GM23338 (cell line): ENCODE data around the gene MAP1LC3B. TPM values are rescaled to one million over a fixed set of nuclear protein-coding genes. Genes with fewer than 3 reads are reported as not detected.

Experiments
- ATAC-seq: fragments of 200-7000 bp; cut with Tn5 transposase; 3 replicates; pipeline ENCODE4 v1.9.1; 2020
- DNase-seq: peaks from one replicate; pipeline ENCODE4 v3.0.0-alpha.2; 2015; ENCODE audit warnings: low spot score
- H2AFZ ChIP-seq: fragments of 200-600 bp; sonication (generic); 2 replicates; pipeline ENCODE4 v1.8.0; 2016; ENCODE audit warnings: antibody characterized with exemption, mild to moderate bottlenecking, moderate library complexity
- H3F3A ChIP-seq: fragments of 200-600 bp; sonication (generic); replicated peaks from 2 replicates; pipeline ENCODE4 v1.8.0; 2017; ENCODE audit warnings: antibody characterized with exemption, mixed run types, low read depth
- H3K27ac ChIP-seq: fragments of 200-600 bp; sonication (generic); 2 replicates; pipeline ENCODE4 v1.6.1; 2016; ENCODE audit warnings: low read depth
- H3K27me3 ChIP-seq: fragments of 200-600 bp; sonication (generic); 2 replicates; pipeline ENCODE4 v1.8.0; 2016; ENCODE audit warnings: mild to moderate bottlenecking, mixed run types, moderate library complexity; ENCODE audit not compliant: insufficient read depth
- H3K36me3 ChIP-seq: fragments of 200-600 bp; sonication (generic); 2 replicates; pipeline ENCODE4 v1.8.0; 2016; ENCODE audit warnings: mild to moderate bottlenecking; ENCODE audit not compliant: insufficient read depth
- H3K4me1 ChIP-seq: fragments of 200-600 bp; sonication (generic); 2 replicates; pipeline ENCODE4 v1.8.0; 2016; ENCODE audit warnings: mild to moderate bottlenecking, moderate library complexity; ENCODE audit not compliant: insufficient read depth
- H3K4me2 ChIP-seq: fragments of 200-600 bp; sonication (generic); 2 replicates; pipeline ENCODE4 v1.7.1; 2017; ENCODE audit warnings: mixed run types
- H3K4me3 ChIP-seq: fragments of 200-600 bp; sonication (generic); 2 replicates; pipeline ENCODE4 v1.6.1; 2016; ENCODE audit warnings: mixed run types
- H3K79me2 ChIP-seq: fragments of 200-600 bp; sonication (generic); replicated peaks from 2 replicates; pipeline ENCODE4 v1.8.0; 2017; ENCODE audit warnings: mild to moderate bottlenecking; ENCODE audit not compliant: insufficient read depth
- H3K9me2 ChIP-seq: fragments of 200-600 bp; sonication (generic); 2 replicates; pipeline ENCODE4 v1.8.0; 2017; ENCODE audit not compliant: insufficient read depth
- H4K20me1 ChIP-seq: fragments of 200-600 bp; sonication (generic); replicated peaks from 2 replicates; pipeline ENCODE4 v1.8.0; 2017; ENCODE audit warnings: mild to moderate bottlenecking; ENCODE audit not compliant: insufficient read depth
- H3K27ac Mint-ChIP-seq: 2 replicates; pipeline ENCODE4 v1.8.0; 2020; ENCODE audit warnings: inconsistent platforms, mild to moderate bottlenecking, moderate library complexity, mixed read lengths
- H3K27me3 Mint-ChIP-seq: 3 replicates; pipeline ENCODE4 v1.8.0; 2022; ENCODE audit warnings: low read depth, mild to moderate bottlenecking, moderate library complexity, mixed read lengths, inconsistent platforms; ENCODE audit not compliant: insufficient read depth, poor library complexity
- H3K36me3 Mint-ChIP-seq: 3 replicates; pipeline ENCODE4 v1.8.0; 2021; ENCODE audit warnings: low read depth, mild to moderate bottlenecking, inconsistent platforms, moderate library complexity, mixed read lengths
- H3K4me1 Mint-ChIP-seq: 3 replicates; pipeline ENCODE4 v1.8.0; 2020; ENCODE audit warnings: mild to moderate bottlenecking, inconsistent platforms, mixed read lengths
- H3K4me3 Mint-ChIP-seq: 3 replicates; pipeline ENCODE4 v1.8.0; 2021; ENCODE audit warnings: moderate library complexity, mild to moderate bottlenecking, inconsistent platforms, mixed read lengths
- H3K9me3 Mint-ChIP-seq: 3 replicates; pipeline ENCODE4 v1.8.0; 2020; ENCODE audit warnings: moderate library complexity, mild to moderate bottlenecking, inconsistent platforms, mixed read lengths
- CREB1 ChIP-seq: fragments of 250-450 bp; sonication (Bioruptor Pico); IDR thresholded peaks from 2 replicates; pipeline ENCODE4 v1.5.0; 2020; ENCODE audit warnings: low read depth, mild to moderate bottlenecking, moderate library complexity
- ETS1 ChIP-seq: IDR thresholded peaks from 2 replicates; pipeline ENCODE4 v1.6.1; 2016; ENCODE audit warnings: antibody characterized with exemption
- EZH2 ChIP-seq: fragments of 200-600 bp; sonication (generic); IDR thresholded peaks from one replicate; pipeline ENCODE4 v1.8.0; 2017; ENCODE audit warnings: antibody characterized with exemption, mild to moderate bottlenecking, low read depth; ENCODE audit not compliant: unreplicated experiment
- EZH2phosphoT487 ChIP-seq: fragments of 200-600 bp; sonication (generic); IDR thresholded peaks from one replicate; pipeline ENCODE4 v1.8.1; 2018; ENCODE audit warnings: antibody characterized with exemption; ENCODE audit not compliant: unreplicated experiment
- NANOG ChIP-seq: IDR thresholded peaks from 2 replicates; pipeline ENCODE4 v1.6.1; 2016; ENCODE audit warnings: antibody characterized with exemption, borderline replicate concordance
- POLR2AphosphoS5 ChIP-seq: IDR thresholded peaks from 2 replicates; pipeline ENCODE4 v1.6.1; 2016; ENCODE audit warnings: antibody characterized with exemption, low read depth
- REST ChIP-seq: IDR thresholded peaks from one replicate; pipeline ENCODE4 v1.6.1; 2018; ENCODE audit warnings: antibody characterized with exemption; ENCODE audit not compliant: unreplicated experiment
- STAT1 ChIP-seq: IDR thresholded peaks from one replicate; pipeline ENCODE4 v1.6.1; 2016; ENCODE audit warnings: antibody characterized with exemption; ENCODE audit not compliant: unreplicated experiment
- ZNF331 ChIP-seq: fragments of 250-450 bp; sonication (Bioruptor Pico); IDR thresholded peaks from 2 replicates; pipeline ENCODE4 v1.5.0; 2020; ENCODE audit warnings: low read depth, mild to moderate bottlenecking, moderate library complexity
- polyA plus RNA-seq: library from polyadenylated mRNA; unstranded; fragments of >200 nt; fragmentation: Nextera tagmentation; extraction: Ambion mirVana; gene quantifications from 2 replicates; pipeline ENCODE4 v1.2.1, GENCODE V29; 2016
- total RNA-seq: library from RNA; depleted of rRNA; stranded (reverse); fragments of >200 nt; shearing (Covaris generic); gene quantifications from 2 replicates; pipeline ENCODE4 v1.2.3, GENCODE V29; 2014
- TF ChIP-seq, protein P1 (sequence below), 2 experiments: fragments of 200-600 bp in 1 of 2; sonication (generic) in 1 of 2; conservative IDR thresholded peaks; 2 replicates each; pipeline versions ENCODE4 v1.5.1 to v1.6.1; 2016 to 2017; ENCODE audit warnings: antibody characterized with exemption in 2 of 2, low read depth in 2 of 2, mild to moderate bottlenecking in 2 of 2, moderate library complexity in 1 of 2
- TF ChIP-seq, protein P2 (sequence below): fragments of 250-450 bp; sonication (Bioruptor Pico); IDR thresholded peaks from 2 replicates; pipeline ENCODE4 v1.5.0; 2020; ENCODE audit warnings: mild to moderate bottlenecking, moderate library complexity

Gene MAP1LC3B
- total and polyA plus RNA-seq, 2 experiments from 2014 or later, result 35.9 to 80.2 TPM

DNA sequence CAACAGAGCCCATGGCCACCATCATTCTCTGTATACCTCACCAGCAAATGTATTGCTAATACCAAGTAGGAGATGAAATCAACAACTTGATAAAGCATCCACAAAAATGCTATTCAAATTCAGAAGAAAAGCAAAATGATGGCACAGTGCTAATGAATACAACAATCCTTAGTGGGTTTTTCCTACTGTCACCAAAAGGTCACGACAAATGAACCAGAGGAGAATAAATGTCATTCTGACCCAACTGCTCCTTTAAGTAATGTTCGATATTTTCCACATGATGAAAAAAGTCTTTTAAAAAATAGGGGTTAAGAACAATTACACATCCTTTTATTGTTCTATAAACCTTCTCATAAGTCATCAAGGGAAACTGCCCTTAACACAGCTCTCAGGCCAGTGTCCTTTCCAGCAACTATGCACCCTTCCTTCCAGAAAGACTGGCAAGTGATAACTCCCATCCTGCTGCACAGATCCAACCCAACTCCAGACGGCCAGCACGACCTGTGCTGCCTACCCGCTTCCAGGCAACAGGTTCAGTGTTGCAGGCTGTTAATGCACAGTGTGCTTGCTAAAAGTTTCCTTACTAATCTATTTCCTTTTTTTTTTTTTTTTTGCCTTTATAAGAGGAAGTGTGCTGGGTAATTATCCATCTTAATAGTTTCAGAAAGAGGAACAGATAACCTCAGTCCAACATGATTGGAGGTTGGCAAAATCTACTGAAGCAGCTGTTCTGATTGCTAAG lies 23.9 kb upstream of the MAP1LC3B start:
- Mint-ChIP-seq H3K4me3 (no peak overlapping the region), H3K27ac (no peak overlapping the region), H3K36me3 (no peaks in the 10 kb centered on the region), H3K27me3 (no peaks in the 10 kb centered on the region), H3K4me1 (peaks cover 28% of the 10 kb centered on the region), H3K9me3 (no peaks in the 10 kb centered on the region)
- Histone ChIP-seq H3K79me2 (peaks cover 81% of the 10 kb centered on the region), H3K4me3 (no peak overlapping the region), H3K36me3 (no peaks in the 10 kb centered on the region), H2AFZ (no peak overlapping the region), H4K20me1 (peaks cover 29% of the 10 kb centered on the region; the same call in 1 of the 2 replicates), H3K27ac (no peak overlapping the region; the same call in 1 of the 2 replicates), H3K4me2 (no peak overlapping the region), H3F3A (no peaks in the 10 kb centered on the region), H3K27me3 (no peaks in the 10 kb centered on the region), H3K4me1 (no peaks in the 10 kb centered on the region), H3K9me2 (no peaks in the 10 kb centered on the region)
- ATAC-seq (no peak), DNase-seq (no peak)
- TF ChIP-seq ZNF331 (no peak), ETS1 (no peak), EZH2phosphoT487 (no peak), NANOG (no peak), STAT1 (no peak), REST (no peak), EZH2 (no peak), POLR2AphosphoS5 (no peak), CREB1 (CRISPR knock-in tag) (no peak)
- TF ChIP-seq, protein P1, sequence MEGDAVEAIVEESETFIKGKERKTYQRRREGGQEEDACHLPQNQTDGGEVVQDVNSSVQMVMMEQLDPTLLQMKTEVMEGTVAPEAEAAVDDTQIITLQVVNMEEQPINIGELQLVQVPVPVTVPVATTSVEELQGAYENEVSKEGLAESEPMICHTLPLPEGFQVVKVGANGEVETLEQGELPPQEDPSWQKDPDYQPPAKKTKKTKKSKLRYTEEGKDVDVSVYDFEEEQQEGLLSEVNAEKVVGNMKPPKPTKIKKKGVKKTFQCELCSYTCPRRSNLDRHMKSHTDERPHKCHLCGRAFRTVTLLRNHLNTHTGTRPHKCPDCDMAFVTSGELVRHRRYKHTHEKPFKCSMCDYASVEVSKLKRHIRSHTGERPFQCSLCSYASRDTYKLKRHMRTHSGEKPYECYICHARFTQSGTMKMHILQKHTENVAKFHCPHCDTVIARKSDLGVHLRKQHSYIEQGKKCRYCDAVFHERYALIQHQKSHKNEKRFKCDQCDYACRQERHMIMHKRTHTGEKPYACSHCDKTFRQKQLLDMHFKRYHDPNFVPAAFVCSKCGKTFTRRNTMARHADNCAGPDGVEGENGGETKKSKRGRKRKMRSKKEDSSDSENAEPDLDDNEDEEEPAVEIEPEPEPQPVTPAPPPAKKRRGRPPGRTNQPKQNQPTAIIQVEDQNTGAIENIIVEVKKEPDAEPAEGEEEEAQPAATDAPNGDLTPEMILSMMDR (conservative IDR thresholded peaks at IDR 0.05; ENCODE audit: low read depth in 2 of 2), result no peak
- TF ChIP-seq, protein P2, sequence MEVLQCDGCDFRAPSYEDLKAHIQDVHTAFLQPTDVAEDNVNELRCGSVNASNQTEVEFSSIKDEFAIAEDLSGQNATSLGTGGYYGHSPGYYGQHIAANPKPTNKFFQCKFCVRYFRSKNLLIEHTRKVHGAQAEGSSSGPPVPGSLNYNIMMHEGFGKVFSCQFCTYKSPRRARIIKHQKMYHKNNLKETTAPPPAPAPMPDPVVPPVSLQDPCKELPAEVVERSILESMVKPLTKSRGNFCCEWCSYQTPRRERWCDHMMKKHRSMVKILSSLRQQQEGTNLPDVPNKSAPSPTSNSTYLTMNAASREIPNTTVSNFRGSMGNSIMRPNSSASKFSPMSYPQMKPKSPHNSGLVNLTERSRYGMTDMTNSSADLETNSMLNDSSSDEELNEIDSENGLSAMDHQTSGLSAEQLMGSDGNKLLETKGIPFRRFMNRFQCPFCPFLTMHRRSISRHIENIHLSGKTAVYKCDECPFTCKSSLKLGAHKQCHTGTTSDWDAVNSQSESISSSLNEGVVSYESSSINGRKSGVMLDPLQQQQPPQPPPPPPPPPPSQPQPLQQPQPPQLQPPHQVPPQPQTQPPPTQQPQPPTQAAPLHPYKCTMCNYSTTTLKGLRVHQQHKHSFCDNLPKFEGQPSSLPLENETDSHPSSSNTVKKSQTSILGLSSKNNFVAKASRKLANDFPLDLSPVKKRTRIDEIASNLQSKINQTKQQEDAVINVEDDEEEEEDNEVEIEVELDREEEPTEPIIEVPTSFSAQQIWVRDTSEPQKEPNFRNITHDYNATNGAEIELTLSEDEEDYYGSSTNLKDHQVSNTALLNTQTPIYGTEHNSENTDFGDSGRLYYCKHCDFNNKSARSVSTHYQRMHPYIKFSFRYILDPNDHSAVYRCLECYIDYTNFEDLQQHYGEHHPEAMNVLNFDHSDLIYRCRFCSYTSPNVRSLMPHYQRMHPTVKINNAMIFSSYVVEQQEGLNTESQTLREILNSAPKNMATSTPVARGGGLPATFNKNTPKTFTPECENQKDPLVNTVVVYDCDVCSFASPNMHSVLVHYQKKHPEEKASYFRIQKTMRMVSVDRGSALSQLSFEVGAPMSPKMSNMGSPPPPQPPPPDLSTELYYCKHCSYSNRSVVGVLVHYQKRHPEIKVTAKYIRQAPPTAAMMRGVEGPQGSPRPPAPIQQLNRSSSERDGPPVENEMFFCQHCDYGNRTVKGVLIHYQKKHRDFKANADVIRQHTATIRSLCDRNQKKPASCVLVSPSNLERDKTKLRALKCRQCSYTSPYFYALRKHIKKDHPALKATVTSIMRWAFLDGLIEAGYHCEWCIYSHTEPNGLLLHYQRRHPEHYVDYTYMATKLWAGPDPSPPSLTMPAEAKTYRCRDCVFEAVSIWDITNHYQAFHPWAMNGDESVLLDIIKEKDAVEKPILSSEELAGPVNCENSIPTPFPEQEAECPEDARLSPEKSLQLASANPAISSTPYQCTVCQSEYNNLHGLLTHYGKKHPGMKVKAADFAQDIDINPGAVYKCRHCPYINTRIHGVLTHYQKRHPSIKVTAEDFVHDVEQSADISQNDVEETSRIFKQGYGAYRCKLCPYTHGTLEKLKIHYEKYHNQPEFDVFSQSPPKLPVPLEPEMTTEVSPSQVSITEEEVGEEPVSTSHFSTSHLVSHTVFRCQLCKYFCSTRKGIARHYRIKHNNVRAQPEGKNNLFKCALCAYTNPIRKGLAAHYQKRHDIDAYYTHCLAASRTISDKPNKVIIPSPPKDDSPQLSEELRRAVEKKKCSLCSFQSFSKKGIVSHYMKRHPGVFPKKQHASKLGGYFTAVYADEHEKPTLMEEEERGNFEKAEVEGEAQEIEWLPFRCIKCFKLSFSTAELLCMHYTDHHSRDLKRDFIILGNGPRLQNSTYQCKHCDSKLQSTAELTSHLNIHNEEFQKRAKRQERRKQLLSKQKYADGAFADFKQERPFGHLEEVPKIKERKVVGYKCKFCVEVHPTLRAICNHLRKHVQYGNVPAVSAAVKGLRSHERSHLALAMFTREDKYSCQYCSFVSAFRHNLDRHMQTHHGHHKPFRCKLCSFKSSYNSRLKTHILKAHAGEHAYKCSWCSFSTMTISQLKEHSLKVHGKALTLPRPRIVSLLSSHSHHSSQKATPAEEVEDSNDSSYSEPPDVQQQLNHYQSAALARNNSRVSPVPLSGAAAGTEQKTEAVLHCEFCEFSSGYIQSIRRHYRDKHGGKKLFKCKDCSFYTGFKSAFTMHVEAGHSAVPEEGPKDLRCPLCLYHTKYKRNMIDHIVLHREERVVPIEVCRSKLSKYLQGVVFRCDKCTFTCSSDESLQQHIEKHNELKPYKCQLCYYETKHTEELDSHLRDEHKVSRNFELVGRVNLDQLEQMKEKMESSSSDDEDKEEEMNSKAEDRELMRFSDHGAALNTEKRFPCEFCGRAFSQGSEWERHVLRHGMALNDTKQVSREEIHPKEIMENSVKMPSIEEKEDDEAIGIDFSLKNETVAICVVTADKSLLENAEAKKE (CRISPR knock-in tag), result no peak
